Fibroblast of peridontal ligament (primary cell): ENCODE data around the gene VPS13C.

Source experiments
- DNase-seq: peaks from one replicate; pipeline ENCODE4 v3.0.0-alpha.2; 2010; ENCODE audit errors: extremely low read depth

VPS13C gene

GRCh38 chr15:62060113-62060895 lies at the start of gene VPS13C:
Gene VPS13C (minus strand): TSS chr15:62060447. CDS start chr15:62060374, 73 bp downstream.
- DNase-seq, result peak; percentile 89

DNA sequence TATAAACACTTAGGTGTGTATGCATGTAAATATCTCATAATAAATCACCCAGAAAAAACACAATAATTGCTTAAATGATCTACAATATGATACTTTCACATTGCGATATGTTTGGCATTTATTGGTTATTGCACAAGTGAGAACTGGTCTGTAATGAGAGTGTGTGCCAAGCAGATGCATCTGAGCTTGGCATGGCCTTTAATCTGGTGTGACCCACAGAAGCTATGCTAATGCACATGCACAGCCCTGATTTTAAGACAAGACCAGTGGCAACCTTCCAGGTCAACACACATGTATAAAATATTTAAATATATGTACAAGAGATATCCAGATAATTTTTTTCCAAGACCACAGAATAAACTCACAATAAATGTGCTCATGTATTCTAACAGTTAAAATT lies 49.2 kb upstream of the VPS13C start:
- no peak for DNase-seq

GRCh38 chr15:62108411-62108810 lies 48.2 kb upstream of the VPS13C start:
- no peak for DNase-seq

DNA sequence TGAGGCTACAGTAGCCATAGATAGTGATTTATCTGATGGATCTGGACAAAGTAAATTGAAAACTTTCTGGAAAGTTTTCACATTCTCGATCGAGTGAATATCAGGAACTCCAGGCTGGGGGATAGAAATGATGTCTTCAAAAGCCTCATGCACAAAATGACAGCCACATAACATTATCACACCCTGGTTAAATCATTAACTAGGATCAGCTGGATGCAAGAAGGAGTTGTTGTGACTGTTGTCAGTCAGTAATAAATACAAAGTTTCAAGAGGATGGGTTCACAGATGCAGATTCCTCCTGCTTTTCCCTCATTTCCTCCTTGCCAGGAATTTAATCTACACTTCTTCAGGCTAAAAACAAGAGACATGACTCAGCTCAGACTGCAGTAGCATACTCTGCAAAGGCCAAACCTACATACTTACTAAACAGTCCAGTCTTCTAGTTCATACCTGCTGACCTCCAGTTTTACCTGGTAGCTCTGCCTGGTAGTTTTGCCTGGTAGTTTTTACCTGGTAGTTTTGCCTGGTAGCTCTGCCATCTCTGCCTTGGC lies 47.4 kb upstream of the VPS13C start:
- no peak for DNase-seq

DNA sequence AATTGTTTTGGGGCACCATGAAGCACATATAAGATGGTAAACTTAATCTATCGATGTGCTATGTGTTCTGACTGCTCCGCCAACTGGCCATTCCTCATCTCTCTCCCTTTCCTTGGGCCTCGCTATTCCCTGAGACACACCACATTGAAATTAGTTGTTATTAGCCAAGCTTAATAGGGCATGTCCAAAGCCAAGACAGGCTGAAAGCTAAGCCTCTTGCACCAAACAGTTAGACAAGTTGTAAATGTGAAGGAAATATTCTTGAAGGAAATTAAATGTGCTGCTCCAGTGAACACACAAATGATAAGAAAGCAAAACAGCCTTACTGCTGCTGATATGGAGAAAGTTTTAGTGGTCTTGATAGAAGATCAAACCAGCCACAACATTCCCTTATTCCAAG lies 45.8 kb upstream of the VPS13C start:
- no peak for DNase-seq

- no peak for DNase-seq
These were observed 45.0 kb upstream of the VPS13C start for GRCh38 chr15:62105266-62105665.

DNA sequence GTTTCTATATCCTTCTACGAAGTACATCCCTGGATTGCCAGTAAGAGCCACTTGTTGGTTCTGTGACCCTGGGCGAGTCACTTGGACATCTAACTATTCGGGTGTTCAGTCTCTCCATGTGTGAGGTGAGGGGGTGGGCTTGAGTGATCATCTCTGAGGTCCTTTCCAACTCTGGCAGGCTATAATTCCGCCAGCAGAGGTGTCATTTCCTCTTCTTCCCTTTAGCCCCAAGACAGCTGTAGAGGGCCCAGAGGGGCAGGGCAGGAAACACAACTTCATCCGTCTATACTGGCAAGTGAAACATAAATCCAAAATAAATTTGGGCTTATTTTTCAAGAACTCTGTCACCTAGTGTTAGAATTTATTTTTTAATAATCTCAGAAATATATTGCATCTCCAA lies 44.6 kb upstream of the VPS13C start:
- DNase-seq, result no peak

GRCh38 chr15:62104401-62104800 lies 44.2 kb upstream of the VPS13C start:
- no peak for DNase-seq

GRCh38 chr15:62103431-62103830 lies 43.2 kb upstream of the VPS13C start:
- DNase-seq, result no peak

DNA sequence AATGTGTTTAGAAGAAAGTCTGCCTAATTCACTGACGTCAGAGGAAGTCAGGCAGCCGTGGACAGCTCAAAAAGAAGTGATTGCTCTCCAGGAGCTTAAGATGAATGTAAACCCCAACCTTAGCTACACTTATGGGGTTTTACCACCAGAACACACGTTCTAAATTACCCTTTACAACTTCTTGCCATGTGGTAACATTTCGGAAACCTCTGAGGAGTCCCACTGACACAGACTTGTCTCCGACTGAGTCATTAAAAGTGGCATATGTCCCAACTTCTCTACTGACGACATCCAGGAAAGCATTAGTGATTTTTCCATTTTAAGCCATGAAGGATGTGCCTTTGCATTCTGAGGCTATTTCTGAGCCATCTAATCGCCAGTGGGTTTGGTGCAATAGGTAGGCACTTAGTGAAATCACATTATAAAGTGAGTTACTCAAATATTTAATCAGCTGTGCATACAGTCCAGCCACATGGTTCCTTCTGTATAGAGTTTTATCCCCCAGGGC lies 38.9 kb upstream of the VPS13C start:
- DNase-seq, result peak; percentile 56

DNA sequence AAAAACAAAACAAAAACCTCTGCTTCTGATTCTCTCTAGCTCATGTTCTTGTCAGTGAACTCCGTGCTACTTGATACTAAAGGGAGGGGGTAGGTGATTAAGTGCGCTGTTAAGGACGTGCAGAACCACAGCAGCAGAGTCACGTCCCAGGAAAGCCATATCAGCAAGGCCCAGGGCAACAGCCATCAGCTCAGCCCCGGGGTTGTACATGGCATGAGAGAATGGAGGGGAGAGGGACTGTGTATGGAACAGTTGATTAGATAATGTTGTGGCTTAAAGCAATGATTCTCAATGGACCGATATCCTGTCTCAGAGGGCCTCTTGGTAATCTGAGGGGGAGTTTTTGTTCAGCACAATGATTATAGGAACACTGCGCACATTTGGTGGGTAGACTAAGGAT lies 34.1 kb upstream of the VPS13C start:
- DNase-seq, result no peak

GRCh38 chr15:62093809-62094208 lies 33.6 kb upstream of the VPS13C start:
- no peak for DNase-seq

DNA sequence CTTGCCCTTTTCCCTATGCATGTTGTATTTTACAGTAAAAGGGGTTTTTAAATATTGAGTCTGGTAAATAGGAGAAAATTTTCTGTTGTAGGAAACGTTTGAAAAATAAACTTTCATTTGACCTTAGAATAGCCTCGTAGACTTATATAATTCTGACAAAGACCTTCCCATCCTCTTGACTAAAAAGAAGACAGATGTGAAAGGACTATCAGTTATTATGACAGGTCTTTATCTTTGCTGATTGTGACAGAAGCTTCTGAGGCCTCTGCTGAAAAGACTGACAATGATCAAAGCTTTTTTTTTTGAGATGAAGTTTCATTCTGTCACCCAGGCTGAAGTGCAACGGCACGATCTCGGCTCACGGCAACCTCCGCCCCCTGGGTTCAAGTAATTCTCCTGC lies 30.7 kb upstream of the VPS13C start:
- DNase-seq, result no peak

GRCh38 chr15:62089616-62090015 lies 29.4 kb upstream of the VPS13C start:
- DNase-seq, result no peak

GRCh38 chr15:62088353-62088693 lies 28.1 kb upstream of the VPS13C start:
- no peak for DNase-seq

- peak; percentile 70 for DNase-seq
These were observed 27.6 kb upstream of the VPS13C start for GRCh38 chr15:62087671-62088352.

DNA sequence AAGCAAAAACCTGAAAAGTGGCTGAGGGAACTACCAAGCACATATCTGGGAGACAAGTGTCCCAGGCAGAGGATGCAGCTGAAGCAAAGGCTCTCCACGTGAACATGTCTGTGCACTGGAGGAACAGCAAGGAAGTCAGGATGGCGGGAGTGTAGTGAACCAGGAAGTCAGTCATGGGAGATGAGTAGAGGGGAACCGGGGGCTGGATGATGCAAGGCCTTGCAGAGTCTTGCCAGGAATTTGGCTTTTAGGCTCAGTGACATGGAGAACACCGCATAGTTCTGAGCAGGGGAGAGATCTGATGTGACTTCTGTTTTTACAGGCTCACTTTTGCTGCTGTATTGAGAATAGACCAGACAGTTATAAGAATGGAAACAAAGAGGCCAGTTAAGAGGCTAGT lies 25.5 kb upstream of the VPS13C start:
- no peak for DNase-seq

DNA sequence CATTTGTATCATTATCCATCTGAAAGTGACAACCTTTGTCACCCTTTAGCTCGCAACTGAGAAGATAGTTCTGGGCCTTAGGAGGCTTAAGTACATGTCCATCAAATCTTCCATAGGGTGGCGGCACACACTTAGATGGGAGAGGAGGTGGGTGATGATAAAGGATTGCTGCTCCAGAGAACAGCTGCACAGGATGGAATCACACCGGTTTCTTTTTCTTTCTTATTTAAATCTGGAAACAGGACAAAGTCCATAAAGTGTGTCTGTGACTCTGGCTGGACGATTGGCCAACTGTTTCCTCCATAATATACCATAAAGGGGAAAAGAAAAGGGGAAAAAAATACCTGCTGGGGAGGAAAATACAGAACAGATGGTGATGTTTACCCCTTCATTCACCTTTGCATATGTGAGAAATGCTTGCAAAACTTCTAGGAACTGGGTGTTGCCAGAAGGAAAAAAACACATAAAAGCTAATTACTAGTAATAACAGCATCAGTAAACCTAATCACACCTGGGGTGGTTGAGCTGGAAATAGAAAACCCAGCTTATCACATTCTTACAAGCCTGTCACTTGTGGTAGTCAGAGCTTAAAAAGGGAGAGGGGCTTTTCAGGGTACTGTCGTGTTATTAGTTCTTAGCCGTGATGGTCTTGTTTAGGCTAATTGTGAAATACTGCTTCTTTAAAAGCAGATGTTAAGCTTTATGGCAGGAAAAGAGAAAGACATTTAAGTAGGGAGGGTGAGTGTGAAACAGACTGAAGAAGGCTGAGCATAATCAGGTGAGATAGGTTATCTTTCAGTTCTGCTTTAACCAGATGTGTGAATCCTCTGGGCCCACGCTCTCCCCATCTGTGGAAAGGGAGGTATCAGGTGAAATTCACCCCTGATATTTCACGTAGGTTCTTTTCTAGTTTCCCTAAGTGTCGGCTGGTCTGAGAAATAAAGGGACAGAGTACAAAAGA lies 23.2 kb upstream of the VPS13C start:
- no peak for DNase-seq

DNA sequence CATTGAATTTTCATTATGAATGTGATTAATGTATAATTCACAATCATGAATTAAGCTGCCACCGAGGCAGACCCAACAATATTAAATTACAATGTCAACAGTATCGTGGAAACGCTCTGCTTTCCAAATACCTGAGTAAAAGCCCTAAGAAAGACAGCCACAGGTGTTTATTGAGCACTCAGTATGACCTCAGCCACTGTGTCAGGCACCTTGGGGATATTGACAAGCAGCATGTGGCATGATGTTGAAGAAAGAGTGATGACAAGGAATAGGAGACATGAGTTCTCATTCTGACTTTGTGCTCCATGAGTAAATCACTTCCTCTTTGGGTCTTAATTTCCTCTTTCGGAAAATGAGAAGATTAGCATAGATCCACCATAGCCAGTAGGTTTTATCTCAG lies 19.3 kb upstream of the VPS13C start:
- no peak for DNase-seq

- peak; percentile 23 for DNase-seq
These were observed 15.5 kb upstream of the VPS13C start for GRCh38 chr15:62075595-62076277.

DNA sequence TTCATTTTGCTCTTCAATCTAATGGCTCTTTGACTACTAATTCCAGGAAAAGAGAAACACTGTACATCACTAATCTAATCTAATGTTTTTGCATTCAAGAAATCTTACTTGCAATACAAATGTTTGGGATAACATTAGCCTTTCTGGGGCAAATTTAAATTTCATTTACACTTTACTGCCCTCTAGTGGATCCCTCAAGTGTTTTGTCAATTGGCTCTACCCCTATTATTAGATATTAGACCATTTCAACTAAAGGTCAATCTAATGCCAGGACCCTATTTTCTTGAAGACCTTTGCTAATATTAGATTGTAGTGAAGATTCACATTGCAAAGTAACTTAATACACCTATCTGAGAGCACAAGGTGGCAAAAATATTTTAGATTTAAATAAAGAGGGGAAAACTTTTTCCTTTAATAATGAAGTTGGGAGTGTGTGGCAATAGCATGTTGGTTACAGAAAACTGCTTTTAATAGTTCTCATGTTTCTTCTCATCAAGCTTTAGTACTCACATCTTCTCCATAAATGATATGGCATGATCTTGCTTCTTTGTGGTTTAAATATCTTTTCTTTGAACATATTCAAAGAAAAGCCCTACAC lies 11.6 kb upstream of the VPS13C start:
- DNase-seq, result peak; percentile 71
